Stromal cell of bone marrow (primary cell): ENCODE data around the gene KIAA0232.

Source experiments
- DNase-seq: peaks from one replicate; pipeline ENCODE4 v3.0.0-alpha.2; 2012; ENCODE audit warnings: low read depth

Gene KIAA0232, protein sequence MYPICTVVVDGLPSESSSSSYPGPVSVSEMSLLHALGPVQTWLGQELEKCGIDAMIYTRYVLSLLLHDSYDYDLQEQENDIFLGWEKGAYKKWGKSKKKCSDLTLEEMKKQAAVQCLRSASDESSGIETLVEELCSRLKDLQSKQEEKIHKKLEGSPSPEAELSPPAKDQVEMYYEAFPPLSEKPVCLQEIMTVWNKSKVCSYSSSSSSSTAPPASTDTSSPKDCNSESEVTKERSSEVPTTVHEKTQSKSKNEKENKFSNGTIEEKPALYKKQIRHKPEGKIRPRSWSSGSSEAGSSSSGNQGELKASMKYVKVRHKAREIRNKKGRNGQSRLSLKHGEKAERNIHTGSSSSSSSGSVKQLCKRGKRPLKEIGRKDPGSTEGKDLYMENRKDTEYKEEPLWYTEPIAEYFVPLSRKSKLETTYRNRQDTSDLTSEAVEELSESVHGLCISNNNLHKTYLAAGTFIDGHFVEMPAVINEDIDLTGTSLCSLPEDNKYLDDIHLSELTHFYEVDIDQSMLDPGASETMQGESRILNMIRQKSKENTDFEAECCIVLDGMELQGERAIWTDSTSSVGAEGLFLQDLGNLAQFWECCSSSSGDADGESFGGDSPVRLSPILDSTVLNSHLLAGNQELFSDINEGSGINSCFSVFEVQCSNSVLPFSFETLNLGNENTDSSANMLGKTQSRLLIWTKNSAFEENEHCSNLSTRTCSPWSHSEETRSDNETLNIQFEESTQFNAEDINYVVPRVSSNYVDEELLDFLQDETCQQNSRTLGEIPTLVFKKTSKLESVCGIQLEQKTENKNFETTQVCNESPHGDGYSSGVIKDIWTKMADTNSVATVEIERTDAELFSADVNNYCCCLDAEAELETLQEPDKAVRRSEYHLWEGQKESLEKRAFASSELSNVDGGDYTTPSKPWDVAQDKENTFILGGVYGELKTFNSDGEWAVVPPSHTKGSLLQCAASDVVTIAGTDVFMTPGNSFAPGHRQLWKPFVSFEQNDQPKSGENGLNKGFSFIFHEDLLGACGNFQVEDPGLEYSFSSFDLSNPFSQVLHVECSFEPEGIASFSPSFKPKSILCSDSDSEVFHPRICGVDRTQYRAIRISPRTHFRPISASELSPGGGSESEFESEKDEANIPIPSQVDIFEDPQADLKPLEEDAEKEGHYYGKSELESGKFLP (N-terminal part only)

DNA sequence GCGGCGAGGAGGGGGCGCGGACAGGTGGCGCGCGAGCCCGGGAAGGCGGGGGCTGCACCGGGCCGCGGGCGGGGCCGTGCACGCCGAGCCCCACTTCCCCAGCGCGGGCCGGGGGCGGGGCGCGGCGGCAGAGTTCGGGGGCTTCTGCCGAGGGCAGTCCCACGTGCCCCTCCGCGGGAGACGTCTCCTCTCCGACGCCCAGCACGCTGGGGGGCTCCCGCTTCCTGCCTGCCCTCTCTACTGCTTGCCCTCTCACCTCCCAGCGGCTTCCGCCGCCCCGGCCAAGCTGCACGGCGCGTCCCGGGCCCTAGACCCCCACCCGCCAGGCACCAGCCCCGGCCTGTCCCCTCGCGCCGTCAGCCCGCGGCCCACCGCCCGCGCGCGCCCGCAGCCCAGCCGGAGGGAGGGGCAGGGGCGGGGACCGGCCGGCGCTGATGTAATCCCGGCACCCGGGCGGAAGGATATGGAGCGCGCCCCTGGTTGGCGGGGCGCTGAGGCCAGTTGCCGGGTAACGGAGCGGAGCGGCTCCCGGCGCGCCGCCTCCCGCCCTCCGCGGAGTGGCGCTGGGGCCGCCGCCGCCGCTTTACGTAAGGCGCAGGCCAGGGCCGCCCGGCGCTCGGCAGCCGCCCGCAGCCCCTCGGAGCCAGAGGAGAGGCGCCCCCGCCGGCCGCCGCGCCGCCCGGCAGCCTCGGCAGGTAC, at the start of gene KIAA0232:
KIAA0232 (plus strand) TSS at position 581 of the 699 bp plus-strand sequence. CDS start 41,727 bp downstream, outside the sequence.
- DNase-seq, result peak; percentile 87

DNA sequence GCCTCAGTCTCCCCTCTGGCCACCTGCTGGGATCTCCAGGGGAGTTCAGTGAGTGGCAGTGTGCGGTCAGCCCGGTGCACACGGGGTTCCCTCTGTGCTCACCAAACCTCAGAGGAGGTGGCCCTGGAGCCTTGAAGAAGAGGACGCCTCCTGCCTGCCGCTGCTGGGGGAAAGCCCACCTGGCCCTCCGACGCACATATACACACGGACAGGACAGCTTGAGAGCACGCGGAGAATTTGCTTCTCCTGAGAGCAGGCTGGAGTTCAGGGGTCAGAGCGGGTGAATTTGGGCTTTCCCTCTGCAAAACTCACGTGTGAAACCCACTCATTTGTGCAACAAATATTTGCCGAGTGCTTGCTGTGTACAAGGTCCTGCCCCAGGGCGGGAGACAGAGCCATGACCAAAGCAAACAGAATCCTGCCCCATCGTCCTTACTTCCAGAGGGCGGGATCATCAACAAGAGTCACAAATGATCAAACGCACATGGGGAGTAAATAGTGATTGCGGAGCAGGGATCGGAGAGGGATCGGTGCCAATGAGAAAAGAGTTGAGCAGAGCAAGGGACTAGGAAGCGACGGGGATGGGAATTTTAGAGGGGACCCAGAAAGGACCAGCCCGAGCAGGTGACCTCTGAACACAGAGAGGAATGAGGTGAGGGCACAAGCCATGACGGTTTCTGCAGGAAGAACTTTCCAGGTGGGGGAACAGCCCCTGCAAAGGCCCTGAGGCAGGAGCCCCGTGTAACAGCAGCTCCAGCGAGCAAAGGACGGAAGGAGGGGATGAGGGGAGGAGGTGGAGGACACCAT, 49.0 kb upstream of the KIAA0232 start:
- no peak for DNase-seq

DNA sequence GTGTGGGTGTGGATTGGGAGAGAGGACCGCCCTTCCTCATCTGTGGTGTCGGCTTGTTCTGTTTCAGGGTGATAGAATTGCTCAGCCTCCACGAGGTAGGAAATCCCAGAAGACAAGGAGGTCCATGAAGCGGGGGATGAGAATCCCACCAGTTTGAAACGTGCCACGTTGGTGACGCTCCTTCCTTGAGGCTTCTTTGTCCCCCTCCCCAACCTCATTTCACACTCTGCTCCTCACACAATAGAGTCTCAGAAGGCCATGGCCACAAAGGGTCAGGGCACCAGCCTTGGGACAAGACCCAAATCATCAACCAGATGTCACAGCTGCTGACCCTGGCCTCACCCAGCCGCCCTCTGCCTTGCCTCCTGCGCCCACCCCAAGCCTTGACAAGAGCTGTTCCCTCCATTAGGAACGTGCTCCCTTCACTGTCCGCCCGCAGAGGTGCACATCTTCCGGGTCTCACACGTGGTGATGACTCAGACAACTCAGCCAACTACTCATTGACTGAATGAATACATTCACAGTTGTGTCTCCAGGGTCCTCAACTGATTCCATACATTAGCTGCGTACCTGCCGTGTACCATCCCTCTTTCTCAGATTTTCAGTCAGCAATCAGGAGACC, 48.3 kb upstream of the KIAA0232 start:
- no peak for DNase-seq

DNA sequence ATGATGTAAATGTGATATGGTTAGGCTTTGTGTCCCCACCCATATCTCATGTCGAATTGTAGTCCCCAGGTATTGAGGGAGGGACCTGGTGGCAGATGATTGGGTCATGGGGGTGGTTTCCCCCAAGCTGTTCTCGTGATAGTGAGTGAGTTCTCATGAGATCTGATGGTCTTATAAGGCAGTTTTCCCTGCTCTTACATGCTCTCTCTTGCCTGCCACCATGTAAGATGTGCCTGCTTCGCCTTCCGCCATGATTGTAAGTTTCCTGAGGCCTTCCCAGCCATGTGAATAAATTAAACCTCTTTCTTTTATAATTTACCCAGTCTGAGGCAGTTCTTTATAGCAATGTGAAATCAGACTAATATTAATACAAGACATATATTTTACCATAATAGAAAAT, 42.6 kb upstream of the KIAA0232 start:
- DNase-seq, result no peak

DNA sequence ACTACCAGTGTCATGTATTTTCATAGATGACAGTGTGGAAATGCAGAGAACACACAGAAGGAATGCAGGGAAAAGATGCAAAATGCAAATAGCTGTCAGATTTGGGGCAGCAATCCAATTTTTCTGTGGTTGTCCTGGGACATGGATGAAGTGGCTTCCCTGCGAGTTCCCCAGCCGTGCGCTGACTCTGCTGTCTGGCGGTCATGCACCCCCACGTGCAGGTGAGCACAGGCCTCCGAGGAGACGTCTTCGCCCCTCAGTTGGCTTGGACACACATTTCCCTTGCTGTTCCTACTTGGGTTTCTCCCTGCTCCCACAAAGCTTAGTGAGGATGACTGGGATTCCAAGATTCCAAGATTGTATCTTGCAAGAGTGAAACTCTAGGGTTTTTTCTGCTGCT, 42.2 kb upstream of the KIAA0232 start:
- DNase-seq, result no peak

DNA sequence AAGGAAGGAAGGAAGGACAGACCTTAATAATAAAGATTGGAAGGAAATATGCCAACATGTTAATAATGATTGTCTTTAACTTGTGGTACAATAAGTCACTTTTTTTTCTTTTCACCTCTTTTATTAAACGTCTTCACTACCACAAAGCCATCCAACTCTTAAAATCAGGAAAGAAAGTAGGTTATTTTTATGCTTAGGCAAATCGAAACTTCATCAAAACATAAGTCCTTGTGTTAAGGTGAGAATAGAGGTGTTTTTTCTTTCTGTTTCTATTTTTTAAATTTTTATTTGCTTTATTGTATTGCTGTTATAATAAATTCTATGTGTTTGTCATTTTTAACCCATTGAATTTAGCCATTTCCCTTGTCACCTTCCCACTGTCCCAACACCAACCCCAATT, 40.0 kb upstream of the KIAA0232 start:
- DNase-seq, result no peak

DNA sequence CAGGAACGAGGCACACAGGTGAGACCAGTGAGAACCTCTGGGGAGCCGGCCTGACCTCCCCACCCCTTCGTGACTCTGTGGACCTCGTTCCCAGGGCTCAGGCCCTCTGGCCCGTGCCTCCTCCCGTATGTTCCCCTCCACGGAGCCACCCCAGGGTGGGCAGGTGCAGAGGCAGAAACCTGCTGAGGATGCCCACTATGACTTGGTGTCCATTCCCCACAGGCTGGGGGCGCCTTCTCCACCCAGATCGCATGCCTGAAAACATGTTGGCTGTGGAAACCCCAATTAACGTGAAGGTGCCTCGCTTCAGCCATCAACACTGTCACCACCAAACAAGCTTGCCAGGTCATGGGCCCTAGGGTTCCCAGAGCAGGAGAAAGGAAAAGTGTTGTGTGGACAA, 39.5 kb upstream of the KIAA0232 start:
- DNase-seq, result no peak

DNA sequence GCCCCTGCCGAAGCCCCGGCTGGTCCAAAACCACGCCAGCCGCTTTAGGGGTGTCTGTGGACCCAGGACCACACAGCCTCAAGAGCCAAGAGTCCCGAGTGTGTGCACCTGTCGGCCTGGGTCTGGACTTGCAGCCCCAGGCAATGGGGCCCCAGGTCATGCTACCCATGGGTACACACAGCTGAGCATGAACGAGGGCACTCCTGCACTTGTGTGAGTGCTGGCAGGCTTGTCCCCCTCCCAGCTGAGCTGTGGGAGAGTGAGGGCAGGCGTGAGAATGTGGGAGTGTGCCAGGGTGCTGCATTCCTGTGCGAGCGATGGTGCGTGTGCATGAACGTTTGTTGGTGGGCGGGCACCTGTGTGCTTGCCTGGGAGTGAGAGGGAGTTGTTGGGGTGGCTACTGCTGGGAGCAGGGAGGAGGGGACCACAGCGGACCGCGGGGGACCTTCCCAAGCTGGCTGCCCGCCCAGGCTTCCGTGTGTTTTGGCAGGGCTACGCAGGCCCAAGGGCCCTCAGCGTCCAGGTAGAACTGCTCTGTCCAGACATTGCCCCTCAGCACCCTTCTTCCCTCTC, 35.7 kb upstream of the KIAA0232 start:
- DNase-seq, result no peak

DNA sequence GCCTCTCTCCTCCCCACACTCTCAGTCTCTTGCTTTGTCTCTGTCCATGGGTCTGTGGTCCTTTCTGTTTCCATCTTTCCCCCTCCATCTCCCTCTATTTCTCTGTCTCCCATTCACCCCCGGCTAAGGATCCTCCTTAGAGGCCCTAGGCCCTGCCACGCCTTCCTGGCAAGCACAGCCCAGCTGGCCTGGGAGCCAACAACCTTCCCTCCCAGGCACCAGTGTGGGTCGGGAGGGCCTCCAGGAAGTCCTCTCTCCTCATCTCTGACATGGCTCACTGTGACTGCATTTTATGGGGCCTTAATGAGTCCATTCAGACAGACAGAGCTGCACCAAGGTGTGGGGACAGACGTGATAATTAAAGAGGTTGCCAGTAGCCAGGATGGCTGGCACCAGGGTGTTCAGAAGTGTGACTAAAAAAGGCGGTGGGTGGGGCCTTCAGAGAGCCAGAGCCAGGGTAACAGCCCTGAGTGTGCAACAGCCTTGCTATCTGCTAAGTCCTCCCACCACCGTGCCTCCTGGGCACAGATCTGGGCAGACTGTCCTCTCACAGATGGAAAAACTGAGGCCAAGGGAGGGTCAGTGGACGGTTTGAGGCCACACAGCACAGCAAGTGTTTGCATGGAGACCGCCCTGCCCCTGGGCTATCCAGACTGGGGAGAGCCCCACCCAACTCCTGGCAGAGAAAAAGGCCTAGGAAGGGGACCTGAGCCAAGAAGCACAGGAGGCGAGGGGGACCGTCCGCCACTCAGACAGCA, 35.1 kb upstream of the KIAA0232 start:
- DNase-seq, result no peak

DNA sequence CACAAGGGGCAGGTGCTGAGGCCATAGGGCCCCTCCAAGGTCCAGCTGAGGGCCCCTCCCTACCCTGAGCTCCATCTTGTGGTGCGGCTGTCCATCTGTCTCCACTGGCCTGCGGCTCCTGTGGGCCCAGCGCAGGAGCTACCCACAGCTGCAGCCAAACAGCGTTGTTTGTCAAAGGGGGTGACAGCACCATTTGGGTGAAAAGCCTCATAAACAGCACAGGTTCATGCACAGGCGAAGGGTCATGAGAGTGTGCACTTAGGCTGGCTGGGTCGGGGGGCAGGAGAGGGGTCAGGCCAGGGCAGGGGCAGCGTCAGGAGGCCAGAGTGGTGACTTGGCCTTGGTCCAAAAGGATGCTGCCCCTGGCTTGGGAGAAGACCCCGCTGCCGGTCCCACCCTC, 34.2 kb upstream of the KIAA0232 start:
- no peak for DNase-seq

DNA sequence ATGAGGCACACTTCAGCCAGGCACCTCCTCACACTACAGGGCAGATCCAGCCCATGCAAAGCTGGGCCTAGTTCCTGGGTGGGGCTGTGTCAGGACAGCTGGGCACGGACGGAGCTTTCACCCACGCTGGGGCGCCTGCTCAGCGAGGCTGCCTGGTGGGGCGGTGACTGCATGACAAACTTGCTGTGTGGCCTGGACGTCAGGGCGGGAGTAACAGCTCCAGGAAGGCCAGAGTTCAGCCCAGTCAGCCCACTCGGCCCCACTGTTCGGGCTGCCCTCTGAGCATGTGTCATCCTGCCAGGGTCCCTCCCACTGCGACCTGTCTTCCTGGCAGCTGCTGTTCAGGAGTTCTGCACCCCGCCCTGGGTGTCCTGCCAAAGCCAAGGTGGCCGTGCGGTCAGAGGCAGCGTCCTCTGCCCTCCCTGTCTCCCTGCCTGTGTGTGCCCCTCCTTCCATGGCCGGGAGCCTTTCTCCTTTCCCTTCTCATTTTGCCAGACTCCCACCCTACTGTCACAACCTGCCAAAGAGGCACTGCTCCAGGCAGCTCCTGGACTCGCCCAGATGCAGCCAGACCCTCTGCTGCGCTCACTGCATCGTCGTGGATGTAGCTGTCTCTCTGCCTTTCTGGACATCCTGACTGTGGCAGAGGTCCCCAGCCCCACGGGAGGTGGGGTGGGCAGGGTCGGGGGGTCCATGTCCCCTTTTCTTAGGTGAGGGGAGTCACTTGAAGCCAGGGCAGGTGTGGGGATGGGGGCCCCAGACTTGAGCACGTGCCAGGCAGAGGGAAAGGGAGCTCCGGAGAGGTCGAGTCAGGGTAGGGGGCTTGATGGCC, 33.0 kb upstream of the KIAA0232 start:
- DNase-seq, result peak; percentile 22

DNA sequence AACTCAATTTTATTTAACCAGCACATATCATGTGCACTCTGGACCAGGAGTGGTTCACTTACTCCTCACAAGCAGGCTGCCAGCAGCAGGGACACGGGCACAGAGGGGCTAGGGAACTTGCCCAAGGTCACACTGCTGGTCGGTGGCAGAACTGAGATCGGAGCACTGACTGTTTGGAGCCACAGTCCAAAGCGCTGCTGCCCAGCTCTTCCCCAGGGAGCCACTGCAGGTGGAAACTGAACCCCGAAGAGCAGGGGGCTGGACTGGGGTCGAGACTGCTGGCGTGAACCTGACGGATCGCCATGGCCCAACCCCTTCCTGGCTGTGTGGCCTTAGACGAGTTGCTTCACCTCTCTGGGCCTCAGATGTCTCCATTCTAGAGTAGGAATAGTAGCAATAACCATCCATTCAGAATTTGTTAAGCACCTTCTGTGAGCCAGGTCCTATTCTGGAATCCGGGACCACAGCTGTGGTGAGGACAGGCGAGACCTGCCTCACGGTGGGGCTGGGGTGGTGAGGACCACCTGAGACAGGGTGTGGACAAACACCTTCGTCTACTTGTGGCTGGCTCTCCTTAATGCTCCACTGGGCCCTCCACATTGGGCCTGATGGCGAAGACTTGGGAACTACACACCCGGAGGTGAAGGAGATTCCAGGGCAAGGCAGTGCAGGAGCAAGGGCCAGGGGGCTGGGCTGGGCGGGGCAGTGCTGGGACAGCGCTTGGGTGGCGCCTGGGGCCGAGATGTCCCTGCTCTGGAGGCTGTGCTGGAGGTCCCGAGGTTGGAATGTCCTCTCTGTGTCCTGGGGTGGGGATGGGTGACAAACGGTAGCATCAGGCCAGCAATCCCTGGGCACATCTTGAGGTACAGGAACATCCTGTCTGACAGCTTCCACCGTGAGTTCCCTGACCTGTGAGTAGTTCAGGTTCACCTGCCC, 32.0 kb upstream of the KIAA0232 start:
- no peak for DNase-seq

DNA sequence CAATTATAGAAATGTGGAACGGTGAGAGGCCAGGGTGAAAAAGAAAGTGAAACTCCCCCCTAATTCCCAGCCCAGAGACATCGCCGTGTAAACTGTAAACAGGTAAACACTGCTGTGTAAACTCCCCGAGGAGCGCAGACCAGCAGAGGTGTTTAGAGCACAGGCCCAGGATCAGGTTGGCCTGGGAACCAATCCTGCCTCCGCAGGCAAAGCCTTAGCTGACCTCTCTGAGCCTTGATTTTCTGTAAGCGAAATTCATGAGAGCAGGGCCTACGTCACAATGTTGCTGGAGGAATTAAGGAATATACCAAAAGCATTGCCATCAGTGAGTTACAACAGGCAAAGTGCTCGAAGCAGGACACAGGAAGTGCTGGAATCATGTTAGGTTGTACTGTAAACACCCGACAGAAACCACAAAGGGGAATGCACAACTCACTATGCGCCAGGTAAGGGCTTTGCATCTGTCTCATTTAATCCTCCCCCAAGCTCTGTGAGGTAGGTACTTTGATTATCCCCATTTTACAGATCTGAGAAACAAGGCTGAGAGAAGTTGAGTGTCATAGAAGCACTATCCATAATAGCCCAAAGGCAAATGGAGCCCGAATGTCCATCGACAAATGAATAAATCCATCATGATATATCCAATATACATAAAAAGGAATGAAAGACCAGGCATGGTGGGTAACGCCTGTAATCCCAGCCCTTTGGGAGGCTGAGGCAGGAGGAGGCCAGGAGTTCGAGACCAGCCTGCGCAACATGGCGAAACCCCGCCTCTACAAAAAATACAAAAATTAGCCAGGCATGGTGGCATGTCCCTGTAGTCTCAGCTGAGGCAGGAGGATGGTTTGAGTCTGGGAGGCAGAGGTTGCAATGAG, 30.7 kb upstream of the KIAA0232 start:
- DNase-seq, result no peak

DNA sequence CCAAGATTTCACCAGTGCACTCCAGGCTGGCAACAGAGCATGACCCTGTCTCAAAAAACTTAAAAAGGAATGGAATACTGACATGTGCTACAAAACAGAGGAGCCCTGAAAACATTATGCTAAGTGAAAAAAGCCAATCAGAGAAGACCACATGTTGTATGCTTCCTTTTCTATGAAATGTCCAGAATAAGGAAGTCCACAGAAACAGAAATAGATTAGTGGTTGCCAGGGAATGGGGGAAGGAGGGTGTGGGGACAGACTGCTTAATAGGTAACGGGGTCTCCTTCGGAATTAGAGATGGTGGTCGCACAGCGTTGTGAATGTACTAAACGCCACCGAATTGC, 30.1 kb upstream of the KIAA0232 start:
- no peak for DNase-seq

DNA sequence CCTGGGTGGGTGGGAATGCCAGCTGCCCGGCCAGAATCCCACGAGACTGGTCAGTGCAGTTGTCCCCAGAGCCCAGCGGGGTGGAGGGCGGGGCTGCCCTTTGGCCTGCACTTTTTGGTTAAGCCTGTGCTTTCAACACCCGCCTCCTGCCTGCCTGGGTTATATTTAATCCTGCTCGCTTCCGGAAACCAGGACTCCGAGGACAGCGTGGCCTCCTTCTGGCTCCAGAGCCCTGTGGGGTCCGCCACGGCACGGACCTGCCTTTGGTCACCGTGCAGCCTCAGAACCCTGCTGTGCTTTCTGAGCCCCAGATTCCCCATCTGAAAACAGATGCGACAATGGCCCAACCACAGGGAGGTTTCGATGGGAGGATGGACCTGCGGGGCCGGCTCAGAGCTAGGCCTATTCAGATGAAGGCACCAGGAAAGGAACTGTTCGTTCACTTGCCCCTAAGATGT, 29.4 kb upstream of the KIAA0232 start:
- no peak for DNase-seq

DNA sequence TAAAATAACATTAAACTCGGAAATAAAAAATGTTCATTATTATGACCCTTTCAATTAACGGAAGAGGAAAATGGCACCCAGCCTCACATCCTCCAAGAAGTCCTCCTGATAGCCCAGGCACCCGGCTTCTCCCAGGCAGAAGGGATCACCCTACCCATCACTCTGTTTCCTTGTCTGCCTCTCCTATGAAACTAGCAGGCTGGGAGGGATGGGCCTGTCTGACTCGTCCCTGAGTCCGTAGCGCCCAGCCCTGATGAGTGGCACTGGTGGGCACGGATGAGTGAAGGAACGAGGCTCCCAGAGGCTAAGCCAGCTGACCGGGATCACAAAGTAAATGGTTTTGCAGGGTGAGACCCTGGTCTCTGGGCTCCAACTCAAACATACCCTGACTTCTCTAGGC, 28.6 kb upstream of the KIAA0232 start:
- DNase-seq, result no peak
